HCT116 (cell line): ENCODE measurements around the gene YY1. TPM values are rescaled to one million over a fixed set of nuclear protein-coding genes. Genes with fewer than 3 reads are reported as not detected.
A peak's percentile ranks its signal among the peaks of the same experiment; 100 is the strongest.

ENCODE experiments used
- ATAC-seq: fragments of 200-7000 bp; cut with Tn5 transposase; 2 replicates; pipeline ENCODE4 v1.9.1; 2020; ENCODE audit warnings: mild to moderate bottlenecking, moderate library complexity
- BruUV-seq: library from RNA; stranded (reverse); fragments of 400-500 nt; replicated peaks from 2 replicates; lab custom pipeline; 2021; lab: Mats Ljungman, UMichigan
- CTCF ChIA-PET: fragments of 300-600 bp; sonication (Branson Sonifier 250); formaldehyde crosslinking; loops from one replicate; lab custom pipeline; 2021; ENCODE audit warnings: antibody characterized with exemption; lab: Charles Lee
- POLR2A ChIA-PET: fragments of 300-600, 350-600 bp; sonication (Branson Sonifier 250); formaldehyde crosslinking; loops from one replicate; lab custom pipeline; 2021; ENCODE audit warnings: antibody characterized with exemption; lab: Charles Lee
- RAD21 ChIA-PET, 2 experiments: fragments of 300-600 bp; sonication (Branson Sonifier 250); formaldehyde crosslinking; loops; one replicate each; lab custom pipeline; 2023; ENCODE audit warnings: low total read pairs in 2 of 2; ENCODE audit not compliant: uncharacterized antibody in 2 of 2, unreplicated experiment in 2 of 2, low non-redundant PET in 1 of 2; lab: Charles Lee
- DNase-seq: peaks from one replicate; pipeline ENCODE4 v3.0.0-alpha.2; 2010; ENCODE audit warnings: low read depth, low spot score
- H2AFZ ChIP-seq: fragments of 200-600 bp; shearing (Covaris generic), sonication (generic); 2 replicates; pipeline ENCODE4 v1.6.1; 2017; ENCODE audit warnings: low read depth, mixed run types, mixed read lengths, antibody characterized with exemption, low read length; ENCODE audit not compliant: poor library complexity, severe bottlenecking
- H3K27ac ChIP-seq: 2 replicates; pipeline ENCODE4 v1.5.1; 2012; ENCODE audit warnings: low read depth, low read length
- H3K27me3 ChIP-seq: fragments of 200-600 bp; sonication (generic); 2 replicates; pipeline ENCODE4 v1.6.1; 2016; ENCODE audit warnings: mixed run types, low read length, mixed read lengths; ENCODE audit not compliant: insufficient read depth
- H3K36me3 ChIP-seq, 2 experiments: fragments of 200-500 bp in 1 of 2; fragments of 200-600 bp in 1 of 2; sonication (Bioruptor generic) in 1 of 2; sonication (generic) in 1 of 2; 2 replicates each; pipeline versions ENCODE4 v1.5.1 to v1.6.1; 2014 to 2016; ENCODE audit warnings: low read length in 2 of 2, inconsistent platforms in 1 of 2, mixed read lengths in 1 of 2, mixed run types in 1 of 2; ENCODE audit not compliant: insufficient read depth in 2 of 2, control insufficient read depth in 1 of 2
- H3K4me1 ChIP-seq, 2 experiments: fragments of 200-600 bp in 1 of 2; sonication (generic) in 1 of 2; 2 replicates each; pipeline versions ENCODE4 v1.5.1 to v1.6.1; 2012 to 2017; ENCODE audit warnings: low read length in 2 of 2, inconsistent platforms in 1 of 2, mild to moderate bottlenecking in 1 of 2, mixed read lengths in 1 of 2, mixed run types in 1 of 2, moderate library complexity in 1 of 2; ENCODE audit not compliant: insufficient read depth in 2 of 2, control insufficient read depth in 1 of 2
- H3K4me2 ChIP-seq: fragments of 200-600 bp; sonication (generic); 2 replicates; pipeline ENCODE4 v1.6.1; 2017; ENCODE audit warnings: mixed run types, low read length, mixed read lengths
- H3K4me3 ChIP-seq, 2 experiments: fragments of 200-600 bp in 1 of 2; sonication (generic) in 1 of 2; replicated peaks in 1 of 2; 2 replicates each; pipeline ENCODE4 v1.5.1; 2011 to 2016; ENCODE audit warnings: low read length in 2 of 2, control low read depth in 1 of 2, low read depth in 1 of 2, mild to moderate bottlenecking in 1 of 2, mixed read lengths in 1 of 2, mixed run types in 1 of 2
- H3K79me2 ChIP-seq: fragments of 200-600 bp; sonication (generic); 2 replicates; pipeline ENCODE4 v1.6.1; 2017; ENCODE audit warnings: mild to moderate bottlenecking, mixed run types, low read length, moderate library complexity, mixed read lengths; ENCODE audit not compliant: insufficient read depth
- H3K9ac ChIP-seq: fragments of 200-600 bp; sonication (generic); 2 replicates; pipeline ENCODE4 v1.6.1; 2016; ENCODE audit warnings: low read length, mixed read lengths
- H3K9me2 ChIP-seq: fragments of 200-600 bp; sonication (generic), shearing (Covaris generic); 2 replicates; pipeline ENCODE4 v1.6.1; 2017; ENCODE audit warnings: mixed run types, mild to moderate bottlenecking, moderate library complexity; ENCODE audit not compliant: insufficient read depth
- H3K9me3 ChIP-seq, 2 experiments: fragments of 200-500 bp in 1 of 2; fragments of 200-600 bp in 1 of 2; sonication (Bioruptor generic) in 1 of 2; sonication (generic) in 1 of 2; 2 replicates each; pipeline ENCODE4 v1.6.1; 2014 to 2017; ENCODE audit warnings: low read length in 2 of 2, mixed read lengths in 2 of 2, inconsistent platforms in 1 of 2, low read depth in 1 of 2, mild to moderate bottlenecking in 1 of 2, mixed run types in 1 of 2, moderate library complexity in 1 of 2; ENCODE audit not compliant: control insufficient read depth in 1 of 2, insufficient read depth in 1 of 2
- H4K20me1 ChIP-seq: fragments of 200-600 bp; sonication (generic), shearing (Covaris generic); 2 replicates; pipeline ENCODE4 v1.6.1; 2017; ENCODE audit warnings: mixed run types, mild to moderate bottlenecking, moderate library complexity; ENCODE audit not compliant: insufficient read depth
- ATF3 ChIP-seq: IDR thresholded peaks from 2 replicates; pipeline ENCODE4 v1.6.1; 2012
- ELF1 ChIP-seq: IDR thresholded peaks from 2 replicates; pipeline ENCODE4 v1.6.1; 2012; ENCODE audit warnings: low read depth, borderline replicate concordance
- EZH2 ChIP-seq: fragments of 200-600 bp; sonication (generic); IDR thresholded peaks from 2 replicates; pipeline ENCODE4 v1.6.1; 2017; ENCODE audit warnings: antibody characterized with exemption, mixed run types
- EZH2phosphoT487 ChIP-seq: fragments of 200-600 bp; IDR thresholded peaks from 2 replicates; pipeline ENCODE4 v1.6.1; 2018; ENCODE audit warnings: antibody characterized with exemption, borderline replicate concordance
- FOSL1 ChIP-seq: IDR thresholded peaks from 2 replicates; pipeline ENCODE4 v1.6.1; 2012; ENCODE audit warnings: low read depth
- MAX ChIP-seq: IDR thresholded peaks from 2 replicates; pipeline ENCODE4 v1.6.1; 2012
- POLR2A ChIP-seq: IDR thresholded peaks from 2 replicates; pipeline ENCODE4 v1.7.0; 2011; ENCODE audit warnings: borderline replicate concordance; ENCODE audit not compliant: insufficient read depth, insufficient read length; ENCODE audit errors: extremely low read depth
- POLR2AphosphoS5 ChIP-seq: IDR thresholded peaks from 2 replicates; pipeline ENCODE4 v1.6.1; 2011; ENCODE audit warnings: mild to moderate bottlenecking, low read depth, low read length, moderate library complexity
- SIN3A ChIP-seq: IDR thresholded peaks from 2 replicates; pipeline ENCODE4 v1.6.1; 2012; ENCODE audit warnings: low read depth
- SP1 ChIP-seq: IDR thresholded peaks from 2 replicates; pipeline ENCODE4 v1.6.1; 2012; ENCODE audit warnings: low read depth
- SRF ChIP-seq: IDR thresholded peaks from 2 replicates; pipeline ENCODE4 v1.6.1; 2012; ENCODE audit warnings: low read depth
- TCF7L2 ChIP-seq: IDR thresholded peaks from 2 replicates; pipeline ENCODE4 v1.7.0; 2011; ENCODE audit warnings: borderline replicate concordance, inconsistent platforms; ENCODE audit not compliant: insufficient read depth, insufficient read length; ENCODE audit errors: extremely low read depth
- YY1 ChIP-seq: IDR thresholded peaks from 2 replicates; pipeline ENCODE4 v1.6.1; 2011; ENCODE audit warnings: low read length, low read depth, moderate library complexity, mild to moderate bottlenecking; ENCODE audit not compliant: insufficient replicate concordance; ENCODE audit errors: extremely low read depth
- ZNF274 ChIP-seq: fragments of 200-500 bp; sonication (Bioruptor generic); IDR thresholded peaks from 2 replicates; pipeline ENCODE4 v1.6.1; 2014; ENCODE audit warnings: mild to moderate bottlenecking, low read depth, low read length, inconsistent platforms
- intact Hi-C: fragments of 100-400 bp; cut with micrococcal nuclease; formaldehyde crosslinking; loops from 2 replicates; pipeline ENCODE4 v1.10.0; 2022
- total RNA-seq: library from RNA; stranded (reverse); gene quantifications from one replicate; pipeline ENCODE4 v1.2.1, GENCODE V29; 2021; ENCODE audit not compliant: unreplicated experiment

YY1 gene
- total RNA-seq, 1 experiment from 2014 or later = 111 TPM

- 0 out of 2 replicates have a peak, but pooled peaks have one; percentile 1 for ATAC-seq
- Histone ChIP-seq H3K27me3 (no peaks in the 10 kb centered on the region), H3K4me1 (peaks cover 29 to 37% of the 10 kb centered on the region in 2 experiments), H4K20me1 (peaks cover 3% of the 10 kb centered on the region; the same call in 1 of the 2 replicates), H3K9me3 (no peaks in the 10 kb centered on the region), H3K9me2 (no peaks in the 10 kb centered on the region), H3K9ac (peak overlapping the region; percentile 73), H3K36me3 (no peaks in the 10 kb centered on the region), H3K79me2 (peaks cover 7% of the 10 kb centered on the region; the same call in 1 of the 2 replicates), H3K4me2 (peak overlapping the region; percentile 96), H2AFZ (no peak overlapping the region), H3K27ac (peak overlapping the region; percentile 81), H3K4me3 (peak overlapping the region; percentile 55 to 72)
- intact Hi-C loops = no loop called here
- ChIA-PET POLR2A (no interaction called here), CTCF (no interaction called here), RAD21 (no interaction called here)
- DNase-seq = no peak
- BruUV-seq = no TSS peak
- TF ChIP-seq POLR2AphosphoS5 = no peak
- TF ChIP-seq YY1 = no peak
- TF ChIP-seq FOSL1 = no peak
- no peak for TF ChIP-seq EZH2phosphoT487
- no peak for TF ChIP-seq POLR2A
- no peak for TF ChIP-seq TCF7L2
- no peak for TF ChIP-seq ELF1
- no peak for TF ChIP-seq MAX
- TF ChIP-seq ATF3 = no peak
- no peak for TF ChIP-seq SIN3A
- TF ChIP-seq ZNF274 = no peak
- no peak for TF ChIP-seq EZH2
- TF ChIP-seq SP1 = no peak
- TF ChIP-seq SRF = no peak
Measured at GRCh38 chr14:100306998-100307765, 68.2 kb downstream of the YY1 start.
